DMS 273 (cell line): Measurements from ENCODE around the gene UQCRH.
"Not testable (repeated sequence)": the region's sequence is repeated elsewhere in the genome, so short reads cannot be mapped to it uniquely, and the experiment has no call there.

ENCODE experiments used
- DNase-seq: peaks from one replicate; lab custom pipeline; 2025; ENCODE audit not compliant: unreplicated experiment; lab: John Stamatoyannopoulos, UW

UQCRH gene

GRCh38 chr1:46298387-46298786 lies 5.1 kb upstream of the UQCRH start:
- DNase-seq, result no peak

- no peak for DNase-seq
These were observed 2.7 kb upstream of the UQCRH start for GRCh38 chr1:46300673-46301405.

GRCh38 chr1:46301406-46301807 lies 2.1 kb upstream of the UQCRH start:
- DNase-seq, result no peak

- peak; percentile 73 for DNase-seq
These were observed 1.5 kb upstream of the UQCRH start for GRCh38 chr1:46301808-46302640.

GRCh38 chr1:46302641-46303037 lies 859 bp upstream of the UQCRH start:
- peak; percentile 67 for DNase-seq

- no peak for DNase-seq
These were observed 401 bp downstream of the UQCRH start for GRCh38 chr1:46303872-46304326.

GRCh38 chr1:46306159-46306530 lies 2.6 kb downstream of the UQCRH start:
- DNase-seq, result no peak

- no peak for DNase-seq
These were observed 6.1 kb downstream of the UQCRH start for GRCh38 chr1:46309401-46310159.

GRCh38 chr1:46310321-46310720 lies 6.8 kb downstream of the UQCRH start:
- DNase-seq, result no peak

- peak; percentile 26 for DNase-seq
These were observed 12.3 kb downstream of the UQCRH start for GRCh38 chr1:46315669-46316403.

- DNase-seq, result no peak
These were observed 13.8 kb downstream of the UQCRH start for GRCh38 chr1:46317323-46317722.

- DNase-seq, result not testable (repeated sequence)
These were observed 15.8 kb downstream of the UQCRH start for GRCh38 chr1:46319301-46319700.

GRCh38 chr1:46319960-46320914 lies 16.7 kb downstream of the UQCRH start:
- not testable (repeated sequence) for DNase-seq

- DNase-seq, result not testable (repeated sequence)
These were observed 18.7 kb downstream of the UQCRH start for GRCh38 chr1:46322191-46322590.

- DNase-seq, result not testable (repeated sequence)
These were observed 22.0 kb downstream of the UQCRH start for GRCh38 chr1:46325285-46326076.

GRCh38 chr1:46328182-46328581 lies 24.7 kb downstream of the UQCRH start:
- not testable (repeated sequence) for DNase-seq

- DNase-seq, result not testable (repeated sequence)
These were observed 26.3 kb downstream of the UQCRH start for GRCh38 chr1:46329807-46330206.

- not testable (repeated sequence) for DNase-seq
These were observed 26.9 kb downstream of the UQCRH start for GRCh38 chr1:46330381-46330780.
